GM19043 (cell line): Measurements from ENCODE around the gene FUT1.
"Not testable (repeated sequence)": the region's sequence is repeated elsewhere in the genome, so short reads cannot be mapped to it uniquely, and the experiment has no call there.

Source experiments
- ATAC-seq: cut with Tn5 transposase; IDR thresholded peaks from one replicate; pipeline ENCODE4 v1.9.1; 2021; ENCODE audit warnings: low read depth; ENCODE audit not compliant: unreplicated experiment

Gene FUT1

GRCh38 chr19:48718711-48719231 lies 33.7 kb downstream of the FUT1 start:
- ATAC-seq, result no peak

- ATAC-seq, result not testable (repeated sequence)
These were observed 34.3 kb downstream of the FUT1 start for GRCh38 chr19:48718106-48718505.

- no peak for ATAC-seq
These were observed 35.7 kb downstream of the FUT1 start for GRCh38 chr19:48716562-48717291.

GRCh38 chr19:48715681-48716171 lies 36.7 kb downstream of the FUT1 start:
- ATAC-seq, result no peak

- ATAC-seq, result no peak
These were observed 37.4 kb downstream of the FUT1 start for GRCh38 chr19:48714759-48715675.

- ATAC-seq, result peak; percentile 76
These were observed 38.3 kb downstream of the FUT1 start for GRCh38 chr19:48713864-48714755.

- no peak for ATAC-seq
These were observed 39.2 kb downstream of the FUT1 start for GRCh38 chr19:48713041-48713863.

- ATAC-seq, result no peak
These were observed 41.3 kb downstream of the FUT1 start for GRCh38 chr19:48711106-48711662.

- no peak for ATAC-seq
These were observed 44.0 kb downstream of the FUT1 start for GRCh38 chr19:48708471-48708870.

GRCh38 chr19:48705431-48705830 lies 47.0 kb downstream of the FUT1 start:
- no peak for ATAC-seq

GRCh38 chr19:48703316-48703715 lies 49.1 kb downstream of the FUT1 start:
- no peak for ATAC-seq

- ATAC-seq, result no peak
These were observed 49.7 kb downstream of the FUT1 start for GRCh38 chr19:48702701-48703100.

GRCh38 chr19:48698046-48698445 lies 54.4 kb downstream of the FUT1 start:
- ATAC-seq, result no peak
